Sigmoid colon (tissue), 7 donors: Measurements from ENCODE around the gene FGF19. TPM values are rescaled to one million over a fixed set of nuclear protein-coding genes. Genes with fewer than 3 reads are reported as not detected.

Experiments used
- DNase-seq: peaks from one replicate; pipeline ENCODE4 v3.0.0-alpha.2; 2019
- H3K27ac ChIP-seq, 4 donors: fragments of 200-600 bp; sonication (generic); one replicate each; pipeline ENCODE4 v1.5.1; 2016 to 2019; ENCODE audit warnings: mild to moderate bottlenecking in 1 of 4
- H3K27me3 ChIP-seq, 3 donors: fragments of 200-600 bp; sonication (generic); one replicate each; pipeline ENCODE4 v1.5.1; 2019; ENCODE audit warnings: mild to moderate bottlenecking in 1 of 3
- H3K36me3 ChIP-seq, 4 donors: fragments of 200-600 bp; sonication (generic); one replicate each; pipeline ENCODE4 v1.5.1; 2016 to 2019
- H3K4me1 ChIP-seq, 4 donors: fragments of 200-600 bp; sonication (generic); one replicate each; pipeline ENCODE4 v1.5.1; 2017 to 2019
- H3K4me3 ChIP-seq, 4 donors: fragments of 200-600 bp; sonication (generic); one replicate each; pipeline ENCODE4 v1.5.1; 2017 to 2019; ENCODE audit warnings: mild to moderate bottlenecking in 2 of 4, moderate library complexity in 1 of 4
- H3K9me3 ChIP-seq, 4 donors: fragments of 200-600 bp in 3 of 4; sonication (generic) in 3 of 4; one replicate each; pipeline versions ENCODE4 v1.5.1 to v1.6.1; 2013 to 2019
- EP300 ChIP-seq, 4 donors: sonication (generic); formaldehyde crosslinking; IDR thresholded peaks; one replicate each; pipeline ENCODE4 v1.6.1; 2017; ENCODE audit warnings: antibody characterized with exemption in 4 of 4
- POLR2A ChIP-seq, 2 donors: fragments of 450-650 bp; IDR thresholded peaks; one replicate each; pipeline ENCODE4 v1.6.1; 2016; ENCODE audit warnings: antibody characterized with exemption in 2 of 2, mild to moderate bottlenecking in 2 of 2, moderate library complexity in 2 of 2
- POLR2AphosphoS5 ChIP-seq, 4 donors: sonication (generic); formaldehyde crosslinking; IDR thresholded peaks; one replicate each; pipeline ENCODE4 v1.6.1; 2017; ENCODE audit warnings: antibody characterized with exemption in 4 of 4
- WGBS, 2 donors: extraction: QIAGEN DNeasy Blood & Tissue Kit; methylation state at CpG; one replicate each; pipeline ENCODE4 v1.1.7; 2013; 5-methylcytosine and 5-hydroxymethylcytosine counted together
- intact Hi-C: fragments of 100-400 bp; cut with DNase I; formaldehyde crosslinking; loops from one replicate; pipeline ENCODE4 v1.15.1; 2023
- polyA plus RNA-seq, 3 donors: library from polyadenylated mRNA; stranded (reverse); fragments of 200-250 nt; gene quantifications; one replicate each; pipeline ENCODE4 v1.2.3, GENCODE V29; 2013
- total RNA-seq, 4 donors: library from RNA; depleted of rRNA; stranded (reverse); fragments of >200 nt; gene quantifications; one replicate each; pipeline ENCODE4 v1.1.0, GENCODE V29; 2016
- TF ChIP-seq, protein P1 (sequence below), 4 experiments: fragments of 450-650 bp in 3 of 4; fragments of 200-600 bp in 1 of 4; IDR thresholded peaks; one replicate each; pipeline ENCODE4 v1.5.1; 2016 to 2019; ENCODE audit warnings: antibody characterized with exemption in 4 of 4, mild to moderate bottlenecking in 3 of 4, moderate library complexity in 2 of 4
- donor health status: healthy with polysubstance abuse.
- donor health status: Bipolar disorder and iron deficiency.
- donor health status: healthy.

Gene FGF19
- total and polyA plus RNA-seq, 7 donors, result not detected

DNA sequence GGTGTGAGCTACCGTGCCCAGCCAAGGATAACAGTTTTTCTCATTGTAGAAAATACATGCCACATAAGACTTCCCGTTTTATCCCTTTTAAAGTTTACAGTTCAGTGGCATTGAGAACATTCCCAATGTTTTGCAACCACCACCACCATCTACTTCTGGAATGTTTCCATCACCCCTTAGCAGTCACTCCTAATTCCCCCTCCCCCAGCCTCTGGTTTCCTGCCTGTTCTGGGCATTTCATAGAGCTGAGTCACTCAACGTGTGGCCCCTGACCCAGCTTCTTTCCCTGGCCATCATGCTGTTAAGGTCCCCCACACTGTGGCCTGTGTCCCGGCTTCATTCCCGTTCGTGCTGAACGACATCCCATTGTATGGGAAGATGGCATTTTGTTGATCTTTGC is 40.6 kb upstream of the FGF19 start:
- 59 to 62% methylated on average over 7 of the region's 7 CpGs for WGBS, 2 donors
- H3K27ac ChIP-seq, result no peak overlapping the region

GRCh38 chr11:69734841-69735240 is 31.0 kb upstream of the FGF19 start:
- no peaks in the 10 kb centered on the region for H3K36me3 ChIP-seq
- H3K4me1 ChIP-seq, result no peaks in the 10 kb centered on the region
- H3K27me3 ChIP-seq, result peaks cover 0 to 6% (median 0%) of the 10 kb centered on the region in 3 donors
- H3K4me3 ChIP-seq, result no peak overlapping the region
- TF ChIP-seq POLR2A (IDR thresholded peaks at IDR 0.05) (no peak), EP300 (IDR thresholded peaks at IDR 0.05) (no peak), POLR2AphosphoS5 (IDR thresholded peaks at IDR 0.05) (no peak)
- TF ChIP-seq, protein P1, sequence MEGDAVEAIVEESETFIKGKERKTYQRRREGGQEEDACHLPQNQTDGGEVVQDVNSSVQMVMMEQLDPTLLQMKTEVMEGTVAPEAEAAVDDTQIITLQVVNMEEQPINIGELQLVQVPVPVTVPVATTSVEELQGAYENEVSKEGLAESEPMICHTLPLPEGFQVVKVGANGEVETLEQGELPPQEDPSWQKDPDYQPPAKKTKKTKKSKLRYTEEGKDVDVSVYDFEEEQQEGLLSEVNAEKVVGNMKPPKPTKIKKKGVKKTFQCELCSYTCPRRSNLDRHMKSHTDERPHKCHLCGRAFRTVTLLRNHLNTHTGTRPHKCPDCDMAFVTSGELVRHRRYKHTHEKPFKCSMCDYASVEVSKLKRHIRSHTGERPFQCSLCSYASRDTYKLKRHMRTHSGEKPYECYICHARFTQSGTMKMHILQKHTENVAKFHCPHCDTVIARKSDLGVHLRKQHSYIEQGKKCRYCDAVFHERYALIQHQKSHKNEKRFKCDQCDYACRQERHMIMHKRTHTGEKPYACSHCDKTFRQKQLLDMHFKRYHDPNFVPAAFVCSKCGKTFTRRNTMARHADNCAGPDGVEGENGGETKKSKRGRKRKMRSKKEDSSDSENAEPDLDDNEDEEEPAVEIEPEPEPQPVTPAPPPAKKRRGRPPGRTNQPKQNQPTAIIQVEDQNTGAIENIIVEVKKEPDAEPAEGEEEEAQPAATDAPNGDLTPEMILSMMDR (IDR thresholded peaks at IDR 0.05), result no peak
- peaks cover 0 to 17% (median 7%) of the 10 kb centered on the region in 4 donors for H3K9me3 ChIP-seq
- no peak overlapping the region for H3K27ac ChIP-seq
- DNase-seq, result no peak
- intact Hi-C loops, result no loop called here
- WGBS, 2 donors, result 93 to 96% methylated on average over 3 of the region's 3 CpGs

More for the DNA sequence above, 40.6 kb upstream of the FGF19 start:
- no peak for TF ChIP-seq POLR2A (IDR thresholded peaks at IDR 0.05)
- TF ChIP-seq, protein P1 (IDR thresholded peaks at IDR 0.05), result no peak
- no peak for TF ChIP-seq POLR2AphosphoS5 (IDR thresholded peaks at IDR 0.05)
- H3K27me3 ChIP-seq, result peaks cover 0 to 23% (median 0%) of the 10 kb centered on the region in 3 donors
- no peak overlapping the region for H3K4me3 ChIP-seq
- no peak for DNase-seq
- H3K9me3 ChIP-seq, result no peaks in the 10 kb centered on the region
- H3K36me3 ChIP-seq, result no peaks in the 10 kb centered on the region
- intact Hi-C loops, result no loop called here
- H3K4me1 ChIP-seq, result no peaks in the 10 kb centered on the region

- H3K27ac ChIP-seq, result no peak overlapping the region
- peaks cover 0 to 17% (median 7%) of the 10 kb centered on the region in 4 donors for H3K9me3 ChIP-seq
- intact Hi-C loops, result no loop called here
- DNase-seq, result no peak
- no peak overlapping the region for H3K4me3 ChIP-seq
- peaks cover 0 to 8% (median 0%) of the 10 kb centered on the region in 3 donors for H3K27me3 ChIP-seq
- TF ChIP-seq POLR2A (IDR thresholded peaks at IDR 0.05) (no peak), POLR2AphosphoS5 (IDR thresholded peaks at IDR 0.05) (no peak), EP300 (IDR thresholded peaks at IDR 0.05) (no peak)
- TF ChIP-seq, protein P1 (IDR thresholded peaks at IDR 0.05), result no peak
- no peaks in the 10 kb centered on the region for H3K36me3 ChIP-seq
- H3K4me1 ChIP-seq, result no peaks in the 10 kb centered on the region
- WGBS, 2 donors, result 90 to 92% methylated on average over 2 of the region's 2 CpGs
These were observed 30.5 kb upstream of the FGF19 start for GRCh38 chr11:69734367-69734766.

GRCh38 chr11:69732910-69733309 is 29.1 kb upstream of the FGF19 start:
- Histone ChIP-seq H3K36me3 (no peaks in the 10 kb centered on the region), H3K4me3 (no peak overlapping the region), H3K27me3 (peaks cover 0 to 10% (median 0%) of the 10 kb centered on the region in 3 donors), H3K4me1 (no peaks in the 10 kb centered on the region), H3K9me3 (peaks cover 0 to 6% (median 4%) of the 10 kb centered on the region in 4 donors), H3K27ac (no peak overlapping the region)
- 73 to 75% methylated on average over 7 of the region's 7 CpGs for WGBS, 2 donors
- TF ChIP-seq EP300 (IDR thresholded peaks at IDR 0.05), result no peak
- TF ChIP-seq POLR2AphosphoS5 (IDR thresholded peaks at IDR 0.05), result no peak
- intact Hi-C loops, result no loop called here
- DNase-seq, result no peak

DNA sequence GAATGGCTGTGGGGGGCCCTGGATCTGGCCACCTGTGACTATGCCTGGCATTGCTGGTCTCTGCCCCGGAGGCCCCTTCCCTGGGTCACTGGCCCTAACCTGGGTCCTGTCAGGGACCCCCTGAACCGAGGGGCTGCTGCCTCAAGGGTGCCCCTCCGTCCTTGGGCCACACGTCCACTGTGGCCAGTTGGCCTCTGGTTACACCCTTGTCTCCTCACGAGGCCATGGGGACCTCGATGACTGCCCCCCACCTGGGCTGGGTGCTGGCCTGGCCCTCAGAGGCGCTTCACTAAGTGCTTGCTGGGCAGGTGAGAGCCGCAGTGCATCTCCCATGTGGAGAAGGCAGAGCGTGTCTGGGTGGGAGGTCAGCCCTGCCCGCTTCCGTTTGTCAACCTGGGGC is 27.3 kb upstream of the FGF19 start:
- intact Hi-C loops, result no loop called here

More for the DNA sequence above, 27.3 kb upstream of the FGF19 start:
- H3K36me3 ChIP-seq, result no peaks in the 10 kb centered on the region
- peaks cover 0 to 15% (median 0%) of the 10 kb centered on the region in 3 donors for H3K27me3 ChIP-seq
- no peak for DNase-seq
- WGBS, 2 donors, result 83 to 85% methylated on average over 11 of the region's 11 CpGs
- no peak overlapping the region for H3K27ac ChIP-seq
- no peaks in the 10 kb centered on the region for H3K4me1 ChIP-seq
- H3K4me3 ChIP-seq, result no peak overlapping the region
- TF ChIP-seq POLR2A (IDR thresholded peaks at IDR 0.05) (no peak), POLR2AphosphoS5 (IDR thresholded peaks at IDR 0.05) (no peak), EP300 (IDR thresholded peaks at IDR 0.05) (no peak)
- TF ChIP-seq, protein P1 (IDR thresholded peaks at IDR 0.05), result no peak
- peaks cover 0 to 6% (median 4%) of the 10 kb centered on the region in 4 donors for H3K9me3 ChIP-seq
